ENCODE measurements around the gene ASTN2. TPM values are rescaled to one million over a fixed set of nuclear protein-coding genes. Genes with fewer than 3 reads are reported as not detected.

The ASTN2 gene
- total RNA-seq, 4 donors from 2014 or later, result 4.0 to 7.0 (median 4.9) TPM

DNA sequence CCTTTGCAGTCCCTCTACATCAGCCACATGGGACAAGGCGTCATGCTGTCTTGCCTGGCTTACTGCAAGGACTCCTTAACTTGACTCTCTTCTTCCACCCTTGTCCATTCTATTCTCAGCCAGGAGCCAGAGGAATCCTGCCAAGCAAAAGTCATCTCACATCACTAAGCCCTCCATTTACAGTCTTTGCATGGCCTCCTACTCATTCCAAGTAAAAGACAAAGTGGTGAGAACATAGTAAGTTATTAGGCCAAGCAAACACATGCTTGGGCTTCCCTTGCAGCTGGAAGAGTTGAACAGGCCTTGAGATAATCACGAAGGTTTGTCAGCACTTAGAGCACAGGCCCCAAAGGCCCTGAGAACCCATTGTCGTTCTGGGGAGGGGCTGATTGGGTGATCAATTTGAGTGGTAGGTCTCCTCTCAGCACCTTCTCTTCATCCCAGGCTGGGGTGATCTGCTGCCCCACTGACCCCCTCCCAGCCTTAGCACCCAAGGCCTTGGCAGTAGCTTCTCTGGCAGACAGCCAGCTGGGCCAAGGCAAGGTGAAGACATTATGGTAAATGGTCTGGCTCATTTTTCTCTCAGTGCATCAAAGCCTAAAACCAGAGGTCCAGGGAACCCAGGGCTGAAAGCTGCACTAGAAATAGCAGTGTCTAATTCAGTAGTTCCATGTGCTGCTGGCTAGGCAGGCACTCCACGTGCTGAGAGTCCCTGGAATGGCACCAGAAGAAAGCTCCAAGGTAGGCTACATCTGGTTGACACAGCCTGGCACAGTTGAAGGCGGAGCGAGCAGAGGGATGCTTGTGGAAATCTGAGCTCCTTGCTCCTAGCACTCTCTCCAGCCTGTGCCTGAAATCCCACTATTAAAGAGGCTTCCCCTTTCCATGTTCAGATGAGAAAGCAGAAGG is 121.4 kb downstream of the ASTN2 start:
- no peak for TF ChIP-seq POLR2AphosphoS5 (IDR thresholded peaks at IDR 0.05)
- TF ChIP-seq, protein P1, sequence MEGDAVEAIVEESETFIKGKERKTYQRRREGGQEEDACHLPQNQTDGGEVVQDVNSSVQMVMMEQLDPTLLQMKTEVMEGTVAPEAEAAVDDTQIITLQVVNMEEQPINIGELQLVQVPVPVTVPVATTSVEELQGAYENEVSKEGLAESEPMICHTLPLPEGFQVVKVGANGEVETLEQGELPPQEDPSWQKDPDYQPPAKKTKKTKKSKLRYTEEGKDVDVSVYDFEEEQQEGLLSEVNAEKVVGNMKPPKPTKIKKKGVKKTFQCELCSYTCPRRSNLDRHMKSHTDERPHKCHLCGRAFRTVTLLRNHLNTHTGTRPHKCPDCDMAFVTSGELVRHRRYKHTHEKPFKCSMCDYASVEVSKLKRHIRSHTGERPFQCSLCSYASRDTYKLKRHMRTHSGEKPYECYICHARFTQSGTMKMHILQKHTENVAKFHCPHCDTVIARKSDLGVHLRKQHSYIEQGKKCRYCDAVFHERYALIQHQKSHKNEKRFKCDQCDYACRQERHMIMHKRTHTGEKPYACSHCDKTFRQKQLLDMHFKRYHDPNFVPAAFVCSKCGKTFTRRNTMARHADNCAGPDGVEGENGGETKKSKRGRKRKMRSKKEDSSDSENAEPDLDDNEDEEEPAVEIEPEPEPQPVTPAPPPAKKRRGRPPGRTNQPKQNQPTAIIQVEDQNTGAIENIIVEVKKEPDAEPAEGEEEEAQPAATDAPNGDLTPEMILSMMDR (IDR thresholded peaks at IDR 0.05), result no peak
- Histone ChIP-seq H3K4me1 (no peaks in the 10 kb centered on the region), H3K27me3 (no peaks in the 10 kb centered on the region), H3K27ac (no peak overlapping the region), H3K36me3 (no peaks in the 10 kb centered on the region), H3K4me3 (no peak overlapping the region), H3K9me3 (no peaks in the 10 kb centered on the region)
- WGBS, 2 donors (ENCODE audit: low coverage in 1 of 2), result 38 to 58% methylated on average over 2 to 3 of the region's 6 CpGs
- ATAC-seq, result no peak

DNA sequence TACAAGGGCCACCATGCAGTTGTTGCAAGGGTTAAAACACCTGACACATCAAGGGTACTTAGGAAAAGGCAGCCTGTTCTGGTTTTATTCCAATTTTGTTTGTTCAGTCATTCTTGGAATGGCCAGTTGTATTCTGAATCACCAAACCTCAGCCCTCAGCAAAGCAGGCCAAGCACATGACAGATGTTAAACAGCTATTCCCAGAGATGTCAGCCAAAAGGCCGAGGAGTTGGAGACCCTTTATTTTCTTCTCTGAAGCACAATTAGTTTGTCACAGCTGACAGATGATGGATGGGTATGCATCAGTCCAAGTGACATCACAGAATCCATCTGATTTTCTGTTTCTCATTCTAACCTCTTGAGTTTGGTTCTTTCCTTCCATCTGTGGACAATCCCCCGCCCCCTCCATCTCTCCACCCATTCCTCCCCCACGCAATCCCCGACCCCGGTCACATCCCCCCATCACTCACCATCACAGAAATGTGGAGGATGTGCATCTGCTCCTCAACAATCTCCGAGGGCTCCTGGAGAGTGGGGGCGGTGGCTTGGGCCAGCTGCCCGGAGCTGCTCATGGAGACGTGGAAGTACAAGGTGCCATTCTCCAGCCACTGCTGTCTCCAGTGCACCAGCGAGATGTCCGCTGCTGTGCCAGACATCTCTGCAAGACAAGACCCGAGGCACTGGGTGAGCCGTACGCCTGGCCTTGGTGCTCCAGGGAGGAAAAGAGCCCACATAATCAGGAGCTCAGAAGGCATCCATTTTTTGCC is 123.8 kb downstream of the ASTN2 start:
- Histone ChIP-seq H3K4me1 (no peaks in the 10 kb centered on the region), H3K9me3 (no peaks in the 10 kb centered on the region), H3K27me3 (no peaks in the 10 kb centered on the region), H3K36me3 (no peaks in the 10 kb centered on the region), H3K4me3 (no peak overlapping the region), H3K27ac (no peak overlapping the region)
- ATAC-seq, result no peak
- WGBS, 2 donors (ENCODE audit: low coverage in 1 of 2), result 47 to 74% methylated on average over 5 to 6 of the region's 14 CpGs
- TF ChIP-seq EP300 (IDR thresholded peaks at IDR 0.05), result no peak
- no peak for TF ChIP-seq POLR2AphosphoS5 (IDR thresholded peaks at IDR 0.05)
- TF ChIP-seq, protein P1 (IDR thresholded peaks at IDR 0.05), result no peak
- no peak for TF ChIP-seq POLR2A (IDR thresholded peaks at IDR 0.05)

DNA sequence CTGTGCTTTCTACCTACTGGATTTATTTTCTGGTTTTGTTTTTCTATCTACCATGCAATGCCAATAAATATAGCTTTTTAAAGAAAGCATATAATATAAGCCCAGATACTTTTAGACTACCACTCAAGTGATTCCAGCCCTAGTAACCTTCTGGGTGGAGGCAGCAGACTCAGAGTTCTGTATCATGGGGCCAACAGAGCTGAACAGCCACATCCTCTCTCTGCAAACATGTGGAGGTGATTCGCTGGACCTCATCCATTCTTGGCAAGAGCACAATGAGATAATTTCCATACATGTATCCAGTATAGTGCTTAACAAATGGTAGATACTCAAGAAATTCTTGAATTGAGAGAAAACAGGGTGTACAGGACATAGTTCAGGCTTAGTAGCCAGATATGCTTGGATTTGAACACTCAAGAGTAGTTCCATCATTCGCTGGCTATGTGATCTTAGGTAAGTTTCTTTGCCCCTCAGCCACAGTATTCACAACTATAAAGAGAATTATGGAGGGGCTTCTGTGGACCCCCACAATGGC is 124.5 kb downstream of the ASTN2 start:
- Histone ChIP-seq H3K27ac (no peak overlapping the region), H3K4me3 (no peak overlapping the region), H3K27me3 (no peaks in the 10 kb centered on the region), H3K4me1 (no peaks in the 10 kb centered on the region), H3K9me3 (no peaks in the 10 kb centered on the region), H3K36me3 (no peaks in the 10 kb centered on the region)
- TF ChIP-seq POLR2A (IDR thresholded peaks at IDR 0.05), result no peak
- no peak for TF ChIP-seq EP300 (IDR thresholded peaks at IDR 0.05)
- no peak for TF ChIP-seq POLR2AphosphoS5 (IDR thresholded peaks at IDR 0.05)
- TF ChIP-seq, protein P1 (IDR thresholded peaks at IDR 0.05), result no peak
- 88 to 94% methylated on average over 2 of the region's 2 CpGs for WGBS, 2 donors (ENCODE audit: low coverage in 1 of 2)
- no peak for ATAC-seq

DNA sequence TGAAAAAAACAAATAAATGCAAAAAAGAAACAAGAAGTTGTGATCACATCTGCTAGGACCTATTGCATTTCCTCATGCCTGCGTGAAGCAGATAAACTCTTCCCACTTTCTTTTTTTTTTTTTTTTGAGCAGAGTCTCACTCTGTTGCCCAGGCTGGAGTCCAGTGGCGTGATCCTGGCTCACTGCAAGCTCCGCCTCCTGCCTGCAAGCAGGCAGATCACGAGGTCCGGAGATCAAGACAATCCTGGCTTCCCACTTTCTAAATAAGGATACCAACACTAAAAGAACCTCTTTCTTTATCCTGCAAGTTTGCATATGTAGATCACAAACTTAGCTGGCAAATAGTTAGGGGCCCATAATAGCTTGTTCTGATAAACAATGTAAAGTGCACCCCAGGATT is 128.6 kb downstream of the ASTN2 start:
- Histone ChIP-seq H3K36me3 (no peaks in the 10 kb centered on the region), H3K27ac (no peak overlapping the region), H3K4me3 (no peak overlapping the region), H3K9me3 (no peaks in the 10 kb centered on the region), H3K27me3 (no peaks in the 10 kb centered on the region), H3K4me1 (no peaks in the 10 kb centered on the region)
- no peak for TF ChIP-seq POLR2A (IDR thresholded peaks at IDR 0.05)
- TF ChIP-seq, protein P1 (IDR thresholded peaks at IDR 0.05), result no peak
- no peak for ATAC-seq
- WGBS, 2 donors (ENCODE audit: low coverage in 1 of 2), result 38 to 65% methylated on average over 4 of the region's 5 CpGs
